GM12864 (cell line): ENCODE measurements around the gene SEPTIN14.
"Not testable (repeated sequence)": the region's sequence is repeated elsewhere in the genome, so short reads cannot be mapped to it uniquely, and the experiment has no call there.

Source experiments
- DNase-seq: peaks from one replicate; pipeline ENCODE4 v3.0.0-alpha.2; 2011; ENCODE audit warnings: low read depth
- H3K4me3 ChIP-seq: 2 replicates; pipeline ENCODE4 v1.5.1; 2011; ENCODE audit warnings: mild to moderate bottlenecking, low read depth, low read length, control low read depth
- CTCF ChIP-seq: IDR thresholded peaks from 2 replicates; pipeline ENCODE4 v1.5.1; 2011; ENCODE audit warnings: low read depth, mild to moderate bottlenecking, moderate library complexity, low read length, control low read depth, inconsistent platforms; ENCODE audit errors: missing control alignments

SEPTIN14 gene

GRCh38 chr7:55818686-55819085, 43.9 kb downstream of the SEPTIN14 start:
- no peak overlapping the region for H3K4me3 ChIP-seq
- no peak for DNase-seq
- no peak for TF ChIP-seq CTCF

- DNase-seq, H3K4me3 ChIP-seq: not testable (repeated sequence)
These were observed 65.3 kb downstream of the SEPTIN14 start for GRCh38 chr7:55797260-55797659.

- DNase-seq, result no peak
- TF ChIP-seq CTCF, result no peak
- no peak overlapping the region for H3K4me3 ChIP-seq
These were observed 68.0 kb downstream of the SEPTIN14 start for GRCh38 chr7:55794527-55794926.

- TF ChIP-seq CTCF, result no peak
- H3K4me3 ChIP-seq, result no peak overlapping the region
- no peak for DNase-seq
These were observed 70.5 kb downstream of the SEPTIN14 start for GRCh38 chr7:55792048-55792447.

GRCh38 chr7:55787796-55788195, 74.8 kb downstream of the SEPTIN14 start:
- no peak for TF ChIP-seq CTCF
- no peak for DNase-seq
- H3K4me3 ChIP-seq, result no peak overlapping the region

- no peak for TF ChIP-seq CTCF
- no peak overlapping the region for H3K4me3 ChIP-seq
- no peak for DNase-seq
These were observed 75.7 kb downstream of the SEPTIN14 start for GRCh38 chr7:55786901-55787300.

GRCh38 chr7:55785444-55785843, 77.1 kb downstream of the SEPTIN14 start:
- not testable (repeated sequence) for DNase-seq, H3K4me3 ChIP-seq

GRCh38 chr7:55784151-55784550, 78.4 kb downstream of the SEPTIN14 start:
- no peak for TF ChIP-seq CTCF
- no peak overlapping the region for H3K4me3 ChIP-seq
- no peak for DNase-seq
